Neural crest cell (in vitro differentiated cells): ENCODE measurements around the gene APC. TPM values are rescaled to one million over a fixed set of nuclear protein-coding genes. Genes with fewer than 3 reads are reported as not detected.

ENCODE experiments used
- DNase-seq: peaks from one replicate; pipeline ENCODE4 v3.0.0; 2021; ENCODE audit warnings: low read depth, mixed read lengths, low spot score
- H3K27ac Mint-ChIP-seq: one replicate; pipeline ENCODE4 v1.8.0; 2021; ENCODE audit warnings: mild to moderate bottlenecking, mixed read lengths; ENCODE audit not compliant: unreplicated experiment
- H3K27me3 Mint-ChIP-seq: 2 replicates; pipeline ENCODE4 v1.8.0; 2021; ENCODE audit warnings: low read depth, mild to moderate bottlenecking, mixed read lengths
- H3K36me3 Mint-ChIP-seq: 2 replicates; pipeline ENCODE4 v1.8.0; 2021; ENCODE audit warnings: low read depth, mild to moderate bottlenecking, mixed read lengths
- H3K4me1 Mint-ChIP-seq: 2 replicates; pipeline ENCODE4 v1.8.0; 2021; ENCODE audit warnings: mixed read lengths
- H3K4me3 Mint-ChIP-seq: one replicate; pipeline ENCODE4 v1.8.0; 2021; ENCODE audit warnings: mild to moderate bottlenecking, mixed read lengths
- H3K9me3 Mint-ChIP-seq: 2 replicates; pipeline ENCODE4 v1.8.0; 2021; ENCODE audit warnings: mixed read lengths
- total RNA-seq: library from RNA; stranded (reverse); gene quantifications from 2 replicates; pipeline ENCODE4 v1.2.1, GENCODE V29; 2021
- TF ChIP-seq, protein P1 (sequence below): fragments of 200-600 bp; sonication (generic); conservative IDR thresholded peaks from 2 replicates; pipeline ENCODE4 v1.5.0; 2021; ENCODE audit warnings: antibody characterized with exemption, mild to moderate bottlenecking

Gene APC
- total RNA-seq, 1 donor from 2014 or later = 48.4 TPM

DNA sequence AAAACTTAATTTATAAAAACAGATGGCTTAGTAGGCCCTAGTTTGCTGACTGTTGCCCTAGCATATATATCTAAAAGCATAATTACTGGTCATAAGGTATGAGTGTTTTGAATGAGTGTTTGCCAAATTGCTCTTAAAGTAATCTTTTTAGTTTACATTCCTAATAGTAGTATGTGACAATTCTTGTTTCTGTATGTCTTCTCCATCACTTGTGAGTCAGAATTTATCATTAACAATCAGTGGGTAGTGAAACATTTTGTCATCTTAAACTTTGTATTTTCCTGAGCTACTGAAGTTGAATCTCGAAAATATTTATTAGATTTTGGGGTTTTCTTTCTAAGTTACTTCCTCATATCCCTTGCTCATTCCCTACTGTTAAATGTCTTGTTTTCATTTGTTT, 49.6 kb downstream of the APC start:
- no peaks in the 10 kb centered on the region for H3K4me1 Mint-ChIP-seq
- H3K27ac Mint-ChIP-seq = no peak overlapping the region
- H3K4me3 Mint-ChIP-seq = no peak overlapping the region
- no peaks in the 10 kb centered on the region for H3K9me3 Mint-ChIP-seq
- H3K36me3 Mint-ChIP-seq = peaks cover 2% of the 10 kb centered on the region
- DNase-seq = no peak
- no peaks in the 10 kb centered on the region for H3K27me3 Mint-ChIP-seq
- TF ChIP-seq, protein P1, sequence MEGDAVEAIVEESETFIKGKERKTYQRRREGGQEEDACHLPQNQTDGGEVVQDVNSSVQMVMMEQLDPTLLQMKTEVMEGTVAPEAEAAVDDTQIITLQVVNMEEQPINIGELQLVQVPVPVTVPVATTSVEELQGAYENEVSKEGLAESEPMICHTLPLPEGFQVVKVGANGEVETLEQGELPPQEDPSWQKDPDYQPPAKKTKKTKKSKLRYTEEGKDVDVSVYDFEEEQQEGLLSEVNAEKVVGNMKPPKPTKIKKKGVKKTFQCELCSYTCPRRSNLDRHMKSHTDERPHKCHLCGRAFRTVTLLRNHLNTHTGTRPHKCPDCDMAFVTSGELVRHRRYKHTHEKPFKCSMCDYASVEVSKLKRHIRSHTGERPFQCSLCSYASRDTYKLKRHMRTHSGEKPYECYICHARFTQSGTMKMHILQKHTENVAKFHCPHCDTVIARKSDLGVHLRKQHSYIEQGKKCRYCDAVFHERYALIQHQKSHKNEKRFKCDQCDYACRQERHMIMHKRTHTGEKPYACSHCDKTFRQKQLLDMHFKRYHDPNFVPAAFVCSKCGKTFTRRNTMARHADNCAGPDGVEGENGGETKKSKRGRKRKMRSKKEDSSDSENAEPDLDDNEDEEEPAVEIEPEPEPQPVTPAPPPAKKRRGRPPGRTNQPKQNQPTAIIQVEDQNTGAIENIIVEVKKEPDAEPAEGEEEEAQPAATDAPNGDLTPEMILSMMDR = no peak

DNA sequence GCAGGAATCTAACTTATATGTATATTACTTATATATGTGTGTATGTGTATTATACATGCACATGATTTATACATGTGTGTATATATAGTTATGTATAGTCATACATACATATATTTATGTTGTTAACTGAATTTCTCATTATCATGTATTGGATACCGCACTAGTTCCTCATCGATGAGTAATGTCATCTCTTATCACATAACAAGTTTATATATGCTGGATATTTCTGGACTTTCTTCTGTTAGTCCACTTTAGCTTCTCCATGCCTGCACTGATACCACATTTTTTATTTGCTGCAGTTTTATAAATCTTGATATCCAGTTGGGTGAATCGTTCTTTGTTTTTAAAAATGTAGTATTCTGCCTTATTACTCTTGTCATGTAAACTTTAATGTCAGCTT, 50.2 kb downstream of the APC start:
- Mint-ChIP-seq H3K9me3 (no peaks in the 10 kb centered on the region), H3K4me1 (no peaks in the 10 kb centered on the region), H3K27me3 (no peaks in the 10 kb centered on the region), H3K4me3 (no peak overlapping the region), H3K36me3 (no peaks in the 10 kb centered on the region), H3K27ac (no peak overlapping the region)
- no peak for DNase-seq
- TF ChIP-seq, protein P1 = no peak

DNA sequence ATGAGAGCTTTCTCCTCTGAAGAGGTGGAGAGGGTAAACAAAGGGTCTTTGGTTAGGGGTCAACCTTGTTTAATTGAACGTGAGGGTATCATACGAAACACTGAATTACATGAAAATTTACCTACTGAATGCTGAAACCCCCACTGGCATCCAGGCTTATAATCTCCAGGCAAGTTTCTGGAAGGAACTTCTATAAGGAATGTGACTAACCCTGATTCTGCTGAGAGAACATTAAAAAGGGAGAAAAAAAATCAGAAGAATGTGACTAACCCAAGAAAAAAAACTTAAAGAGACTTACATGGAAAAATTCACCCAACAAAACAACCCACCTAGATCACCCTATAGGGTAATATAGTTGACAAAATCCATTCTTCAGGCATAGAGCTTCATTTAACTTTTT, 55.5 kb downstream of the APC start:
- no peak overlapping the region for H3K4me3 Mint-ChIP-seq
- H3K36me3 Mint-ChIP-seq = peaks cover 14% of the 10 kb centered on the region
- no peak for DNase-seq
- H3K4me1 Mint-ChIP-seq = no peaks in the 10 kb centered on the region
- no peaks in the 10 kb centered on the region for H3K9me3 Mint-ChIP-seq
- H3K27me3 Mint-ChIP-seq = no peaks in the 10 kb centered on the region
- no peak overlapping the region for H3K27ac Mint-ChIP-seq
- TF ChIP-seq, protein P1 = no peak

DNA sequence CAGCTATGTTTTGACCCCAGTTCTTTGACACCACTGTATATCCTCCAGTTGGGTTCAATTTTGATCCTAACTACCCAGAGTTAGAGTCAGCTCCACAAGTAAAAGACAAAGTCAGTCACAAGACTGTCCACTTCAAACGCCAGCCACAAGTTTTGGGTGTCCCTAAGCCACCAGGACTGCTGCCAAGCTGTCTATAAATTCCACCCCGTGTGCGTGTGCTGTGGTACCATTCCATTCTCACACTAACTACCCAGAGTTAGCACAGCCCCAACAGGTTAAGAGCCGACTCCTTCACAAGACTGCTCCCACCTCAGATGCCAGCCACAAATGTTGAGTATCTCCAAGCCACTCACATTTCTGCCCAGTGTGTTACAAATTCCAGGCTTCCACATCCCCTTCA, 56.7 kb downstream of the APC start:
- Mint-ChIP-seq H3K4me1 (no peaks in the 10 kb centered on the region), H3K4me3 (no peak overlapping the region), H3K9me3 (no peaks in the 10 kb centered on the region), H3K27ac (no peak overlapping the region), H3K27me3 (no peaks in the 10 kb centered on the region), H3K36me3 (peaks cover 17% of the 10 kb centered on the region)
- TF ChIP-seq, protein P1 = no peak
- DNase-seq = no peak

DNA sequence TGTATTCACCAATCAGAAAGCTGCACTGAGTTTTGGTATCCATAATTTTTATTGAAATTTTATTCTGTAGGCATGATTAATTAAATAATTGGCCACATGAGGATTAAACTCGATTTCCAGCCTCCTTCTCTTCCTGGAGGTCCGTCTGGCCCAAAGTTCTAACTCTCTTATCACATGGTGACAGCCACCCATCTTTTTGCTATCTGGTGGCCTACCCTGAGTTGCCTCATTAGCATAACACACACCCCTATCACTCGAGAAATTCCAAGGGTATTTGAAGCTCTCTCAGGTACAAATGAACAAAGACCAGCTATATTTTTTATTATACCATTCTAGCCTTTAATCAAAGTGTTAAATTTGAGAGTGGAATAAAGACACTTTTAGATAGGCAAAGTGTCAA, 57.7 kb downstream of the APC start:
- Mint-ChIP-seq H3K4me1 (no peaks in the 10 kb centered on the region), H3K27me3 (no peaks in the 10 kb centered on the region), H3K4me3 (no peak overlapping the region), H3K27ac (no peak overlapping the region), H3K9me3 (no peaks in the 10 kb centered on the region), H3K36me3 (peaks cover 17% of the 10 kb centered on the region)
- TF ChIP-seq, protein P1 = no peak
- DNase-seq = no peak
